ENCODE measurements around the gene ING2. TPM values are rescaled to one million over a fixed set of nuclear protein-coding genes. Genes with fewer than 3 reads are reported as not detected.

ING2 gene
- total and polyA plus RNA-seq, 2 experiments from 2014 or later, result 25.8 to 33.4 TPM

- Histone ChIP-seq H3K9me2 (replicated peaks; ENCODE audit: insufficient read depth) (no peaks in the 10 kb centered on the region), H3K4me1 (ENCODE audit: insufficient read depth) (peaks cover 13% of the 10 kb centered on the region), H3K27me3 (no peaks in the 10 kb centered on the region), H2AFZ (peak overlapping the region; percentile 99), H3K27ac (peak overlapping the region; percentile 100), H3K4me2 (peak overlapping the region; percentile 94), H3K4me3 (peak overlapping the region; percentile 98), H3K79me2 (peaks cover 51% of the 10 kb centered on the region), H4K20me1 (ENCODE audit: insufficient read depth, poor library complexity, severe bottlenecking) (peaks cover 6% of the 10 kb centered on the region), H3K36me3 (replicated peaks; ENCODE audit: insufficient read depth, low read depth) (no peaks in the 10 kb centered on the region), H3K9me3 (ENCODE audit: low read depth) (no peaks in the 10 kb centered on the region)
- peak; percentile 100 for DNase-seq (ENCODE audit: low spot score)
- no peak for TF ChIP-seq EZH2 (IDR thresholded peaks at IDR 0.05; ENCODE audit: borderline replicate concordance)
- TF ChIP-seq, protein P1, sequence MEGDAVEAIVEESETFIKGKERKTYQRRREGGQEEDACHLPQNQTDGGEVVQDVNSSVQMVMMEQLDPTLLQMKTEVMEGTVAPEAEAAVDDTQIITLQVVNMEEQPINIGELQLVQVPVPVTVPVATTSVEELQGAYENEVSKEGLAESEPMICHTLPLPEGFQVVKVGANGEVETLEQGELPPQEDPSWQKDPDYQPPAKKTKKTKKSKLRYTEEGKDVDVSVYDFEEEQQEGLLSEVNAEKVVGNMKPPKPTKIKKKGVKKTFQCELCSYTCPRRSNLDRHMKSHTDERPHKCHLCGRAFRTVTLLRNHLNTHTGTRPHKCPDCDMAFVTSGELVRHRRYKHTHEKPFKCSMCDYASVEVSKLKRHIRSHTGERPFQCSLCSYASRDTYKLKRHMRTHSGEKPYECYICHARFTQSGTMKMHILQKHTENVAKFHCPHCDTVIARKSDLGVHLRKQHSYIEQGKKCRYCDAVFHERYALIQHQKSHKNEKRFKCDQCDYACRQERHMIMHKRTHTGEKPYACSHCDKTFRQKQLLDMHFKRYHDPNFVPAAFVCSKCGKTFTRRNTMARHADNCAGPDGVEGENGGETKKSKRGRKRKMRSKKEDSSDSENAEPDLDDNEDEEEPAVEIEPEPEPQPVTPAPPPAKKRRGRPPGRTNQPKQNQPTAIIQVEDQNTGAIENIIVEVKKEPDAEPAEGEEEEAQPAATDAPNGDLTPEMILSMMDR (IDR thresholded peaks at IDR 0.05; ENCODE audit: poor library complexity), result peak; percentile 53
- 1% methylated on average over 41 of the region's 106 CpGs for WGBS (ENCODE audit: low lambda C conversion rate, missing lambda C conversion rate)
Measured at GRCh38 chr4:183504064-183504929, 561 bp upstream of the ING2 start.

DNA sequence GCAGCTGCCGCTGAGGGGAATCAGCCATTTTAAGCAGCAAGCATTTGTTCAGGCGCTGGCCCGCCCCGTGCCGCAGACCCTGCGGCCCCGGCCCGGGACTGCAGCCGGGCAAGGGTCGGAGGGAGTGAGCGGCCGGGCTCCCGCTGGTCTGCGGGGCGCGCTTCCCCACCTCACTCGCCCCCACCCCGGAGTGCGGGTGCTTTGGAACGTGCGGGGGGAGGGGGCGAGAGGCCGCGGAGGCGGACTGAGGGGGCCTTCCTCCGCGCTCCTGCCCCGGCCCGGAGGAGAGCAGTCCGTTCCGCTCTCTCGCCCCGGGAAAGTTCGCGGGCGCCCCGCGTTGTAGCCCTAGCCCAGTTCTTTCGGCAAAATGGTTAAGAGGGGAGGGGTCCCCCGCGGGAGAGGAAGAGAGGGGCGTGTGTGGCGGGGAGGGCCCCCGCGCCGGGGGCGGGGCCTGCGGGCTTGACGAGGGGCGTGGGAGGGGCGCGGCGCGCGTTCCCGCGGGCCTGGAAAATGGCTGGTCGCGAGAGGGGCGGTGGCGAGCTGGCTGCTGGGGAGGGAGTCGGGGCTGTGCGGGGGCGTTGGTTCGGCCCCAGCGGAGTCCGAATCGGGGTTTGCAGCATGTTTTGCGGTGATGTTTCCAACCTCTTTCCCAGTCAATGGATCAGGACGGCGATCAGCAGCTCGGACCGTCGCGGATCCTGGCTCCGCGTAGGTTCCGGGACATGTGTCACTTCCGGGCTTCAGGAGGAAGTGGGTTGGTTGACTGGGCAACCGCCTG, 942 bp downstream of the ING2 start:
- peak overlapping the region; percentile 98 for H3K4me3 ChIP-seq
- no peaks in the 10 kb centered on the region for H3K9me3 ChIP-seq (ENCODE audit: low read depth)
- peaks cover 13% of the 10 kb centered on the region for H3K4me1 ChIP-seq (ENCODE audit: insufficient read depth)
- no peaks in the 10 kb centered on the region for H3K27me3 ChIP-seq
- no peaks in the 10 kb centered on the region for H3K9me2 ChIP-seq (replicated peaks; ENCODE audit: insufficient read depth)
- no peaks in the 10 kb centered on the region for H3K36me3 ChIP-seq (replicated peaks; ENCODE audit: insufficient read depth, low read depth)
- WGBS (ENCODE audit: low lambda C conversion rate, missing lambda C conversion rate), result 3% methylated on average over 30 of the region's 80 CpGs
- peak overlapping the region; percentile 100 for H3K27ac ChIP-seq
- peaks cover 61% of the 10 kb centered on the region for H3K79me2 ChIP-seq
- DNase-seq (ENCODE audit: low spot score), result peak; percentile 93
- H3K4me2 ChIP-seq, result peak overlapping the region; percentile 89
- H4K20me1 ChIP-seq (ENCODE audit: insufficient read depth, poor library complexity, severe bottlenecking), result peaks cover 6% of the 10 kb centered on the region
- H2AFZ ChIP-seq, result peak overlapping the region; percentile 95
- TF ChIP-seq EZH2 (IDR thresholded peaks at IDR 0.05; ENCODE audit: borderline replicate concordance) (no peak), EZH2phosphoT487 (IDR thresholded peaks at IDR 0.05; ENCODE audit: low read depth, severe bottlenecking, unreplicated experiment) (no peak)
- TF ChIP-seq, protein P1 (IDR thresholded peaks at IDR 0.05; ENCODE audit: poor library complexity), result no peak

- 3% methylated on average over 14 of the region's 14 CpGs for WGBS (ENCODE audit: low lambda C conversion rate, missing lambda C conversion rate)
- H3K27me3 ChIP-seq, result no peaks in the 10 kb centered on the region
Measured at GRCh38 chr4:183506389-183506735, 1.5 kb downstream of the ING2 start.

More at GRCh38 chr4:183506389-183506735, 1.5 kb downstream of the ING2 start:
- H3K9me2 ChIP-seq (replicated peaks; ENCODE audit: insufficient read depth), result no peaks in the 10 kb centered on the region
- H3K4me2 ChIP-seq, result peak overlapping the region; percentile 89
- H2AFZ ChIP-seq, result peak overlapping the region; percentile 8
- no peak for TF ChIP-seq EZH2 (IDR thresholded peaks at IDR 0.05; ENCODE audit: borderline replicate concordance)
- TF ChIP-seq EZH2phosphoT487 (IDR thresholded peaks at IDR 0.05; ENCODE audit: low read depth, severe bottlenecking, unreplicated experiment), result no peak
- TF ChIP-seq, protein P1 (IDR thresholded peaks at IDR 0.05; ENCODE audit: poor library complexity), result no peak
- peak overlapping the region; percentile 100 for H3K27ac ChIP-seq
- peaks cover 6% of the 10 kb centered on the region for H4K20me1 ChIP-seq (ENCODE audit: insufficient read depth, poor library complexity, severe bottlenecking)
- peaks cover 13% of the 10 kb centered on the region for H3K4me1 ChIP-seq (ENCODE audit: insufficient read depth)
- peak overlapping the region; percentile 98 for H3K4me3 ChIP-seq
- no peaks in the 10 kb centered on the region for H3K9me3 ChIP-seq (ENCODE audit: low read depth)
- H3K36me3 ChIP-seq (replicated peaks; ENCODE audit: insufficient read depth, low read depth), result no peaks in the 10 kb centered on the region
- DNase-seq (ENCODE audit: low spot score), result no peak
- peaks cover 61% of the 10 kb centered on the region for H3K79me2 ChIP-seq

Data from hepatocyte (in vitro differentiated cells).